ENCODE measurements around the gene SDCCAG8.
"Not testable (repeated sequence)": the region's sequence is repeated elsewhere in the genome, so short reads cannot be mapped to it uniquely, and the experiment has no call there.

SDCCAG8 gene

DNA sequence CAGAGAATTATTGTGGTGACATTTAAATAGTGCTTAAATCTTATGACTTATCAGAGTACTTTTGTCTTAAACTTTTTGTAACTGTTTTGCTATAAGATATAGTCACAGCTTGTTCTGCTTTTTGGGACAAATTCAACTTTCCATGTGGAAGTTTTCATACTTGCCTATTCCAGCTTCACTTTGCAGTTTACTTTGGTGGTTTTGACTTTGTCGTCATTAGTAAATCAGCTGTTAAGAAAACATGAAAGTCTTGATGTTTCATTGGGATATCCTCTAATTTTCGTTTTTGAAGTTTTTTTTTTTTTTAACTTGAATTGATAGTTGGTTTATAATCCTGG lies 31.3 kb downstream of the SDCCAG8 start:
- no peak for DNase-seq

DNA sequence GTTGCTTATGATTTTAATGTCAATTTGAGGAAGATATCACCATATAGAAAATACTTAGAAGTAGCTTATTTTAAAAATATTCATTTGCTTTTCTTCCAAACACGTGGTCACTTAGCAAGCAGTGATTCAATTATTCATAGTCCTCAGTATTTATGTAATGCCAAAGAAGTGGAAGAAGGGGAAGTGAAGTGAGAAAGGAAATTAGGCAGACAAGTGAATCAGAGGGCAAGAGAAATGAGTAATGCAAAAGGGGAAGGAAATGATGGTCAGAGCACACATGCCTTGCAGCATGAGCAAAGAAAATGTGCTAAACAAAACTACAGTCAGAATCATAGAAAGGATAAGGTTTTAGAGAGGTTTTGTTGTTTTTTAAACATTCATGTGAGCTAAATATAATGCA lies 31.8 kb downstream of the SDCCAG8 start:
- DNase-seq, result peak; percentile 97 to 99

DNA sequence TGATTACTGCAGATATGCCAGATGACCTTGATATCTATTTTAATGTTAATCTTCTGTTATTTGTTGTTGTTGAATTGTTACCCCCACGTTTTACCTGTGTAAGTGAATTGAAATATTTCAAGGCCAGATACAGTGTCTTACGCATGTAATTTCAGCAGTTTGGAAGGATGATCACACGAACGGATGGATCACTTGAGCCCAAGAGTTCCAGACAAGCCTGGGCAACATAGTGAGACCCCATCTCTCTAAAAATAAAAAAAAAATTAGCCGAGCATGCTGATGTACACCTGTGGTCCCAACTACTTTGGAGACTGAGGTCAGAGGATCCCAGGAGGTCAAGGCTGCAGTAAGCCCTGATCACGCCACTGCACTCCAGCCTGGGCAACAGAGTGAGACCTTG lies 32.2 kb downstream of the SDCCAG8 start:
- DNase-seq, result no peak

DNA sequence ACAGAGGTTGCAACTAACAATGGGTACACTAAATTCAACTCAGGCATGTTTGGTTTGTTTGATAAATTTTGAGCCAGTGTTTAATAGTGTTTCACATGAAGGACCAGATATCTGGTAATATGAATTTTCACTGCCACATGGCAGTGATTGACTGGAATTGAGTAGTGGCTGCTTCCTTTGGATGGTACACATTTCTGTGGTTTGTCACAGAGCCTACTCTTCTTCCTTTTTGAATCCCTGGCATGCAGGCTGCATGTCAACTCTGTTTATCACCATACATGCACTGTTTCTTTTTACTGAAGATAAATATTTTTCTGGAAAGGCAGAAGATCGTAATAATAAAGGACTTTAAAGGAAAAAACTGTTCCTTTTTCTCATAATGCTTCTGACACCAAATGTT lies 35.5 kb downstream of the SDCCAG8 start:
- peak in 1 of 2 experiments; percentile 36 for DNase-seq

DNA sequence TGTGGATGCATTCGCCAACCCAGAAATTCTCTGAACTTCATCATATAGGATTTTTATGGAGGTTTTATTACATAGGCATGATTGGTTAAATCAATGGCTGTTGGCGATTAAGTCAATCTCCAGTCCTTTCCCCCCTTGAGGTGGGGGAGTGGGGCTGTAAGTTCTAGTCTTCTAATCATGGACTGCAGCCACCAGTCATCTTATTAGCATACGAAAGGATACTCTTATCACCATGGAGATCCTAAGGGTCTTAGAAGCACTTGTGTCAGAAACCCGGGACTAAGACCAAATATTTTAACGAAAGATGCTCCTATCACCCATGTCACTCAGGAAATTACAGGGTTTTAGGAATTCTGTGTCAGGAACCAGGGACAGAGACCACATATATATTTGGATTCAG lies 36.3 kb downstream of the SDCCAG8 start:
- no peak for DNase-seq

DNA sequence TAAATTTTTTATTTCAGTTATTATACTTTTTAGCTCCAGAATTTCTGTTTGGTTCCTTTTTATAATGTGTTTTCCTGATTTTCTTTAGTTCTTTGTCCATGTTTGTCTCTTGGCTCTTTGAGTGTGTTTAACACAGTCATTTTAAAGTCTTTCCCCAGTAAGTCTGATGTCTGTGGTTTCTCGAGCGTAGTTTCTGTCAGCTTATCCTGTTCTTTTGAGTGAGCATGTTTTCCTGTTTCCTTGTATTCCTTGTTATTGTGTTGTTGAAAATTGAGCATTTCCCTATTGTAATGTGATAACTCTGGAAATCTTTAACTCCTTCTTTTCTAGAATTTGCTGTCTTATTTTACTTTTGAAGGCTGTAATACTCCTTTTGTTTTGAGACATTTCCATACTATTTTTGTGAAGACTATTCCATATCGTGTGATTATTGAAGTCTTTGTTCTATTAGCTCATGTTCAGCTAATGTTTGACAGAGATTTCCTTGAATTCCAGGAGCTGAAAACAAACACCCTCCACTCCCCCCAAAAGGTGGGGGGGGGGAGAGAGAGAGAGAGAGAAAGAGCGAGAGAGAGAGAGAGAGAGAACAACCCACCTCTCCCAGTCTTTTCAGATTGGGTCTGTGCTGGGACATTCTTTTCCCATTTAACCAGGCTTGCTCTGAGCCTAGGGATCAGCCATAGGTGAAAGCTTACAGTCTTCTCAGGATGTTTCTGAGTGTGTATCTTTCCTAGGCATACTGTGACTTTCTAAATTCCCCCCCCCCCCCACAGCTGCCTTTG lies 38.3 kb downstream of the SDCCAG8 start:
- no peak for DNase-seq

DNA sequence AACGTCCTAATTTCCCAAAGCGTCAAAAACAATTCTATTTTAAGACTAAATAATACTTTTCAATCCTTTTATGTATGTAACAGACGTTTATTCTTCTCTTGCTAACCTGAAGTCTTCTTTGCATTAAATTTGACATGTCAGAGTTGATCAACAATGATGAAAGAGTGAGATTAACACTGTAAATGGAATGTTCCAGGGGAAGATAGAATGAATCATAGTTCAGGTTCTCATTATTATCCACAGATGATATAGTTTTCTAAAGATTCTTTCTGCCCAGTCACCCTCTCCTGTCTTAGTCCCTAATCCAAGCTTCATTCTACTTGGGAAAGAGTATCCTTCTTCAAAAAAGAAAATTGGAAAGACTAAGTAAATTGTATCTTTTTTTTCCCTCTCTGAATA lies 38.9 kb downstream of the SDCCAG8 start:
- DNase-seq, result no peak

DNA sequence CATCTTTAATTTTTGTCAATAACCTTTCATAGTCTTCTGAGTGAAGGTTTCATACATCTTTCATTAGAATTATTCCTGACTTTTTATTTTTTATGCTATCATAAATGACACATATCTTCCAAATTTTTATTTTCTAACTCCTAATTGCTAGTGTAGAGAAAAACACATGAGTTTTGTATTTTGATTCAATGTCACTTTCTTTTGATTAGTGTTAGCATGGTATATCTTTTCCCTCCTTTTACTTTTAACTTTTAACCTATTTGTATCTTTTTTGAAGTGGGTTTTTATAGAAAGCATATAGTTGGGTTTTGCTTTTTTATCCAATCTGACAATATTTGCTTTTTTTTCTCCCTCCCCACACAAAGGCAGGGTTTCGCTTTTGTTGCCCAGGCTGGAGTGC lies 43.2 kb downstream of the SDCCAG8 start:
- DNase-seq, result no peak

DNA sequence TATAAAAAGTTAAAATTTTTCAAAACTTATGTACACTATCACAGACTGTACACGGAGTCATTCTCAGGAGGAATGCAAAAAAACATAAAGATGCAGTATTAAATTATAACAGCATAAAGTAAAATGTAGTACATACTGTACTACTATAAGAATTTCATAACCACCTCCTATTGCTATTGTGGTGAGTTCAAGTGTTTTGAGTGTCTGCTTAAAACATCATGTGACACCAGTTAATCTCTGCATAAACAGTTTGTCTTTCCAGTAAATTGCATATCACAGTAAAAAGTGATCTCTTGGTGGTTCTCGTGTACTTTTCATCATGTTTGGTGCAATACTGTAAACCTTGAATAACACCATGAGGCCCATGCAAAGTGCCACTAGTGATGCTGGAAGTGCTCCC lies 45.2 kb downstream of the SDCCAG8 start:
- no peak for DNase-seq

DNA sequence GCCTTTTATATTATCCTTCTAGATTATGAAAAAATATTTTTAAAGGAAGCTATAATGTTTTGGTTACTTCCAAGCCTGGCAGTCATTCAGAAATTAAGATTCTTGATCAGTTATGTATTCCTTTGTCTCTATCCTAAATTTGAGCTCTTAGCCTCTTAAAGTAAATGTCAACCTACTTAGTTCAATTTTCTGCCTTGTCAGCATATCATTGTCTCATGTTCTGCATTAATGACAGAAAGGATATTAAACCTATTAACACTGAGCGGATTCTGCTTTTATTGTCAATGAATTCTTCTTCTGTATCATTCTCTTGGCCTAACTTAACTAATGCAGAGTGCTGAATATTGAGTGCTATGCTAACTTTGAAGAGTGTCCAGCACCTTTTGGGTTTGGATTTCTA lies 56.0 kb downstream of the SDCCAG8 start:
- DNase-seq, result no peak

DNA sequence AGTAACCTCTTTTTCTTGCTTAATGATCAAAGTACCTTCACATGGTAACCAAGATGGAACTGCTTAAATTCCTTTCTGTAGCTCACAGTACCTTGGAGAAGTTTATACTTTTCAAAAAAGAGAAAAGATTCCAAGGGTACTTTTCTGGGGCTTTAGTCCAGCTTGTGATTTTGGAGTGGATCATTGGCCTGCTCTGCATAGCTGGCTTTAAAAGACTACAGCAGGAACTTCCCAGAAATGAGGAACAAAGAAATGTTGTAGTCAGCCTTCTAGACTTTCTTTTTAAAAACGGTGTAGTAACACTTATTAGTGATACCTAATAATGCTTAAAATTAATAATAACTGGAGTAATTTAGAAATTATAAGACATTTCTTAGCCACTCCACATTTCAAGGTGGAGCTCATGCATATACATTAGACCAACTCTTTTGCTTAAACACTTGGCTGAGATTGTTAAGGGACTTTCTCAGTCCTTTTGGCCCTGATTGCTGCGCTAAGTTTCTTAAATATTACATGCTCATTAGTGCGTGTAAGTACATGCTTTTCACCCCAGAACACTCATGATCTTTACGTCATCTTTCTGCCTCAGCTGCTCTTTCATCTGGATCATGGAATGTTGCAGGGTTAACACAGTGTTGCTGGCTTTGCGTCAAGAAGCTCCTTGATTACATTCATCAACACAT lies 57.3 kb downstream of the SDCCAG8 start:
- no peak for DNase-seq

DNA sequence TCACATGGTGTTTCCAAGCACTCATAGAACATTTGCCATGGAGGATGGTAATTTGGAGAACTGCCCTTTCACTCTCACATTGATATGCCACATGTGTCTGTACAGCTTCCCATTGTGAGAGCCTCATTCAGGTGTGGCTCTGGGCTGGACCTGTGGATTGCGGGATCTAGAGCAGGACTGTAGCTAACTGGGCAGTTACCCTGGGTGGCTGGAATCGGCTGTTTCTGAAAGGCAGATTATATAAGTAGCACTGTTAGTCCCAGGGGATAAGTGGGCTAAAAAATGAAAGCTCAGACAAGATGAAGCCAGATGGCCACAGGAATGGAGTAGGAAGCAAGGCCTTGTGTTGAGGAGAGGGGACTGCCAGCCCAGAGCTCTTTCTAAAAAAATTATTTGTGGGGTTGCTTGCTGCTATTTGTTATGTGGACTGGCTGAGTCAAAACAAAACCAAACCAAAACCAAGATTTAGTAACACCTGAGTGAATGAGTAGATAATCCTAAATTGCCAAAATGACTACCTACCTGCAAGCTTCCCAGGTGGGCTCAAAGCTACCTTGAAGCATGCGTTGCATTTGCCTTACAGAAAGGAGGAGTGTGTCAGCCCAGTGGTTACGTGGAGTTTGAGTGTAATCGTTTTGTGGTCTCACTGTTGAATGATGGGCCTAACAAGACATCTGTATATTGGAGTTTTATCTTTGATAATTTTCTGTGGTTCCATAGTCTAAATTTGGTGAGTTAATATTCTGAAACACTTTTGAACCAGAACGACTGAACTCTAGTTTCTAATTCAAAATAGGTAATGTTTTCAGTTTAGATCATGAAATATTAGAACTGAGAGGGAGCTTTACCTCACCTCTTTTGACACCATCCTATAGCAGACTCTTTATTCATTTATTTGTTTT lies 58.0 kb downstream of the SDCCAG8 start:
- DNase-seq, result no peak

DNA sequence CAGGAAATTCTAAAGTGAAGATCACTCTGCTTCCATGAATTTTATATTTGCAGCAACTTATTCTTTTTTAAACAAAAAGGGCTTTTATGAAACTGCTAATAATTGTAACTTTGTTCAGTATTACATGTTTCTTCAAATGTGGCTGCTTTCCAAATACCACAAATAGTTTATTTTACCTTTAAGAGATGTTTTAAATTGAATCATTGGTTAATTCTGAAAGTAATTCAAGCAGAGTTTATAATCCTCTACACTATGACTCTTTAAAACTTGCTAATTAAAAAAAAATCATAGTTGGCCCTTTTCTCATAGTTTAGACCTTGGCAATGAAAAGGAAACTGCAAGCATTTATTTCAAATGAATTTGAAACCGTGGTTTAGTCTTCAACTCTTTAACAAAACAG lies 59.6 kb downstream of the SDCCAG8 start:
- DNase-seq, result no peak

DNA sequence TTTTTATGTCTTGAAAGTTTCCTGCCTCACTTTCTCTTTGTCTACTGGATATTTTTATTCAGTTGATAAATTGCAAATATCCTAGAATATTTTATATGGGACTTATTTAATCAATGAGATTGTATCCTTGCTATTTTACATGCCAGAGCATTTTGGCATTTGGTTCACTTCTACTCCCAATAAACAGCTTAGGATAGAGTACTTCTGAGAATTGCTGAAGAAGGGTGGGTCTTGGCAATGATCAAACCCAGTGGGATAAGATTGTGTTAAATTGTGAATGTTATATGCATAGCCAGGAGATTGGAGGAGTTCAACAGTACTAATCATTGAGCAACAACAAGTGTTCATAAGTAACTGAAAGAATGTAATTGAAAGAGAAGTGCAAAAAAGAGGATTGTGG lies 60.1 kb downstream of the SDCCAG8 start:
- DNase-seq, result no peak

DNA sequence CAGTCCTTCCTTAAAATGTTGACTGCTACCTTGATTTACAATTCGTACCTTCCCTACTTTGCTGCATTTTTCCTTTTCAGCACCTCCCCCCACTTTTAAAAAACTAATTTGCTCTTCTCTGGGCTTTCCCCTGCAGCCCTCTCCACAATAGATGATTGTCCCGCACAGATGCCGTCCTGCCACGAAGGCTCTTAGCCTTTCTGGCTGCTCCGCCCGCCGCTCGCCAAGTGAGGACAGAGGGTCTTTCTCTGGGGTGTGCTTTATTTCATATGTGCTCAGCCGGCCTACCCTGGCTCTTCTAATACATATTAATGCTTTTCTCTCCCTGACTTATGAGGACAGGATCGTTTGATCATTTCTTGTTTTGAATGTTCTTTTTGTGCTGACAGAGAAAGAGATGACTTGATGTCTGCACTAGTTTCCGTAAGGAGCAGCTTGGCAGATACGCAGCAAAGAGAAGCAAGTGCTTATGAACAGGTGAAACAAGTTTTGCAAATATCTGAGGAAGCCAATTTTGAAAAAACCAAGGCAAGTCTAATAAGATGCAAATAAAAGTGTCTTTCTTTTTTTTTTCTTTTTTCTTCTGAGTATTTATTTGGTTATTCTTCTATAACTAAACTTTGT lies 60.6 kb downstream of the SDCCAG8 start:
- DNase-seq, result no peak

DNA sequence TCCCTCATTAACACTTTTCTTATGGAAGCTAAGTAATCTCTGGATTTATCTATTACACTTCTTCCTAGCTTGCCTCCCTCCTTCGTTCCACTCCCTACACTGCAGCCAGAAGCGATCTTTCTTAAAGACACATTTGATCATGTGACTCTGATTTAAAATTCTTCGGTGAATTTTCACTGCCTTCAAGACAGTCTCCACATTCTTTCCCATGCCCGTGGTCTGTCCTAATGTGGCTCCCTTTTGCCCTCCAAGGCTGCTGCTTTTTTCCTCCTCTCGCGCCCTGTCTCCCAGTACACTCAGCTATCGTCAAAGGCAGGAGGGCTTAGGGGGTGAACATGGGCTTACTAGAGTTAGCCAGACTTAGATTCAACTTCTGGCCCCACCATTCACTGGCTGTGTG lies 64.4 kb downstream of the SDCCAG8 start:
- no peak for DNase-seq

DNA sequence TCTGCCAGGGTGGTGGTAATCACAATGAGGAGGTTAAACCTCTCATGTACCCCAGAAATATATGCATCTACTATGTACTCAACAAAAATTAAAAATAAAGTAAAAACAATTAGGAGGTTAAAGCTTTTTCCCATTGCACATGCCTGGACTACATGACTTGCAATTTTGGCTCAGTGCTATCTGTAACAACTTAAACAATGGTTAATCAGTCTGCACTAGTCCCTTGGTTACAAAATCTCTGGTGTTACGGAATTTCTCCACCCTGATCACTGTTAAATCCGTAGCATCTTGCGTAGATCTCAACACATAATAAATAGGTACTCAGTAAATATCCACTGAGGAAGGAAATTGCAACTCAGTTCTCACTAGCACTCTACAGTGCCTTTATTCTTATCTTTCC lies 66.5 kb downstream of the SDCCAG8 start:
- DNase-seq, result no peak

DNA sequence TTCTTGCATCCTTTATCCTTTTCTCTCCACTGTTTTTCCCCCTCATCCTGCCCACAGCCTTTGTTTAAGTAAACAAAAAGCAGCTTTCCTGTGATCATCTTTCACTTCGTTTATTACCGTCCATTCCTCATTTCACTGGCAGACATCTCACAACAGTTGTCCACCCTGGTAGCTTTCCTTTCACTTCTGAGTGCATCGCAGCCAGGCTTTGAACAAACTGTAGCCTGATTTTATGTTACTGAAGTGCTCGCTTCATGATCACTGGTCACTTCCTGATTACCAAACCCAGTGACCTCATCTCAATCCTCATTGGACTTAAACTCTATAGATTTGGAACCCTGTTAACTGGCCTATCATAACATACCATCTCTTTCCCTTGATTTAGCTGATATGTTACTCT lies 67.7 kb downstream of the SDCCAG8 start:
- DNase-seq, result no peak

DNA sequence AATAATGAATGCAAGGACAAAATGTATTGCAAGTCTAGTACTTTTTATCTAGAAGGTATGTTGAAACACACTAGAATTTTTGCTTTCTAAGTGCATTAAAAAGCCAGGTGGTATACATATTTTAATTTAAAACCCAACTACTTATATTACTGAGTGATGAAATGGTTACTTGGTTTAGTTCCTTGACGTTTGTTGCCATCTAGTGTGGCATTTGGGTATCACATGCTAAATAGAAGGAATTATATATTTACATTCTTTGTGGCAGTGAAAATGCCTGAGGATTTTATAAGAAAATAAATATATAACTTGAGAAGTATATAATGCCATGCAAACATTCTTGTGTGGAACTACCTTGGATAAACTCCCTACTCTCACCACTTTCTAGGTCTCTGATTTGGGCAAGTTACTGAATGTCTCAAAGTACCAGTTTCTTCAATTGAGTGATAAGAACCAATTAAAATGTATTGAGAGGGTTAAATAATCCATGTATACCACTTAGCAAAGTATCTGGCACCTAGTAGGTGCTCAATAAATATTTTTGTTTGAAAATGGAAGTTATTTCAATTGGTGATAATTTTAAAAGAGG lies 69.6 kb downstream of the SDCCAG8 start:
- peak; percentile 74 to 83 for DNase-seq

DNA sequence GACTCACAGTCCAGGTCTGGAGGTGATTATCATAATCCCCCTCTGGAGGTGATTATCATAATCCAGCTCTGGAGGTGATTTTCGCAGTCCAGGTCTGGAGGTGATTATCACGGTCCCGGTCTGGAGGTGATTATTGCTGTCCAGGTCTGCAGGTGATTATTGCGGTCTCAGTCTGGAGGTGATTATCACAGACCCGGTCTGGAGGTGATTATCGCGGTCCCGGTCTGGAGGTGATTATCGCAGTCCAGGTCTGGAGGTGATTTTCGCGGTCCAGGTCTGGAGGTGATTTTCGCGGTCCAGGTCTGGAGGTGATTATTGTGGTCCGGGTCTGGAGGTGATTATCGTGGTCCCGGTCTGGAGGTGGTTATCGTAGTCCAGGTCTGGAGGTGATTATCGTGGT lies 76.6 kb downstream of the SDCCAG8 start:
- no peak for DNase-seq

DNA sequence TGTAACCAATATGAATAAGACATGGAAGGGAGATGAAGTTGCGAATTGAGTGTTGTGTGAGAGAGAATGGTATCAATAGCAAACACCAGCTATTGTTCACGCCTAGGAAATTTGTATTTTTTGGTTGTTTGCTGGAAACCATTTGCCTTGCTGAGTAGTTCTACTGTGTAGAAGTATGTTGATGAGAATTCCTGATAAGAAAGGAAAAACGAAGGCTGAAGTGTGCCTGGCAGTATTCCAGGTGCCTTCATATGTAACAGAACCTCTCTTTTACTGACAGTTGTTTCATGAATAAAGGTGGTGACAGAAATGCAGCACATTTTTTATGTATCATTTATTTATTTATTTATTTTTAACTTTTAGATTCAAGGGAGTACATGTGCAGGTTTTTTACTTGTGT lies 79.5 kb downstream of the SDCCAG8 start:
- DNase-seq, result no peak

DNA sequence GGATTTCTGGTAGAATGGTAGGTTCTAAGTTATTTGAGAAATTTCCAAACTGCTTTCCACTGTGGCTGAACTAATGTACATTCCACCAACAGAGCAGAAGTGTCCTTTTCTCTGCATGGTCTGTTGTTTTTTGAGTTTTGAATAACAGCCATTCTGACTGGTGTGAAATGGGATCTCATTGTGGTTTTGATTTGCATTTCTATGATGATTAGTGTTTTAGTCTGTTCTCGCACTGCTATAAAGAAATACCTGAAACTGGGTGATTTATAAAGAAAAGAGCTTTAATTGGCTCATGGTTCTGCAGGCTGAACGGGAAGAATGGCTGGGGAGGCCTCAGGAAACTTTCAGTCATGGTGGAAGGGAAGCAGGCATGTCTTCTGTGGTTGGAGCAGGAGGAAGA lies 80.3 kb downstream of the SDCCAG8 start:
- DNase-seq, result no peak

DNA sequence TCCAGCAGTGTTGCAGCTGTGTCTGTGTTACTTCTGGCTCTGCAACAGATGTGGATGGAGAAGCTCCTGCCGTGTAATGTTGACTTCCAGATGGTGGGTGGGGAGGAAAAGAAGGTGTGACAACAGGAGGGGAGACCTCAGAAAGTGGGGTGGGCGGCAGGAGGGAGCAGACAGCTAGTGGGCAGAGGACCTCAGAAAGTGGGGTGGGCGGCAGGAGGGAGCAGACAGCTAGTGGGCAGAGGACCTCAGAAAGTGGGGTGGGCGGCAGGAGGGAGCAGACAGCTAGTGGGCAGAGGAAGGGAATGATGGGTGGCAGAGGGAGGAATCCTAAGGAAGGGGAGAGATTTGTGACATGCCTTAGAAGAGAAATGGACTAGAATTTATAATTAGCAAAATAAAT lies 83.0 kb downstream of the SDCCAG8 start:
- DNase-seq, result not testable (repeated sequence)
